Bronchus fibroblast of lung (primary cell): ENCODE data around the gene GTPBP1. TPM values are rescaled to one million over a fixed set of nuclear protein-coding genes. Genes with fewer than 3 reads are reported as not detected.

Source experiments
- total RNA-seq: library from RNA; depleted of rRNA; stranded (reverse); fragments of >200 nt; gene quantifications from 2 replicates; pipeline ENCODE4 v1.2.3, GENCODE V29; 2015

The GTPBP1 gene
- total RNA-seq, result 27.7 and 28.2 TPM in 2 replicates

GRCh38 chr22:38705235-38706100, at the start of gene GTPBP1:
Gene GTPBP1, plus strand, starts transcription at chr22:38705944. Its CDS starts 12 bp downstream, at chr22:38705956.

GRCh38 chr22:38656256-38657044, 49.3 kb upstream of the GTPBP1 start, which contains the start of the genes CBY1 and FAM227A:
Gene CBY1, plus strand, starts transcription at chr22:38656638. Its CDS starts 11,417 bp downstream, at chr22:38668055.
Gene FAM227A, minus strand, starts transcription at chr22:38656392. Its CDS starts 6,224 bp downstream, at chr22:38650168.

GRCh38 chr22:38681582-38682335, 24.0 kb upstream of the GTPBP1 start, which contains the start of gene TOMM22:
Gene TOMM22, plus strand, starts transcription at chr22:38681957. Its CDS starts 22 bp downstream, at chr22:38681979.

GRCh38 chr22:38700789-38701628, 4.7 kb upstream of the GTPBP1 start, which contains the start of gene JOSD1:
Gene JOSD1, minus strand, starts transcription at chr22:38700943. Its CDS starts 956 bp downstream, at chr22:38699987.

GRCh38 chr22:38755911-38756532, 50.3 kb downstream of the GTPBP1 start, which contains the start of gene SUN2:
Gene SUN2, minus strand, starts transcription at chr22:38755998. Its CDS starts 3,370 bp downstream, at chr22:38752628.

Other genes with a start within 250 kb of the GTPBP1 start
- gene KDELR3, start 237.8 kb upstream of the GTPBP1 start, total RNA-seq, result 98.7 and 105 TPM in 2 replicates
- gene DDX17, start 199.6 kb upstream of the GTPBP1 start, total RNA-seq, result 229 and 307 TPM in 2 replicates
- gene DMC1, start 135.8 kb upstream of the GTPBP1 start, total RNA-seq, result 2.2 and 2.4 TPM in 2 replicates
- 0.67 and 1.8 TPM in 2 replicates for gene FAM227A, start 49.6 kb upstream of the GTPBP1 start, total RNA-seq
- gene CBY1, start 49.3 kb upstream of the GTPBP1 start, total RNA-seq, result 20.7 and 21.6 TPM in 2 replicates
- gene TOMM22, start 24.0 kb upstream of the GTPBP1 start, total RNA-seq, result 73.9 and 75.8 TPM in 2 replicates
- gene JOSD1, start 5.0 kb upstream of the GTPBP1 start, total RNA-seq, result 45.0 and 49.6 TPM in 2 replicates
- 93.1 and 94.7 TPM in 2 replicates for gene SUN2, start 50.1 kb downstream of the GTPBP1 start, total RNA-seq
- 15.3 and 20.1 TPM in 2 replicates for gene DNAL4, start 88.2 kb downstream of the GTPBP1 start, total RNA-seq
- 0.59 and 0.84 TPM in 2 replicates for gene NPTXR, start 138.1 kb downstream of the GTPBP1 start, total RNA-seq
- 40.7 and 43.2 TPM in 2 replicates for gene CBX6, start 166.3 kb downstream of the GTPBP1 start, total RNA-seq